ENCODE data around the gene RAPGEF3. TPM values are rescaled to one million over a fixed set of nuclear protein-coding genes. Genes with fewer than 3 reads are reported as not detected.

RAPGEF3 gene
- total RNA-seq, 4 donors from 2014 or later: 36.9 to 223 (median 48.5) TPM

GRCh38 chr12:47687636-47688035 is 71.0 kb downstream of the RAPGEF3 start:
- TF ChIP-seq, protein P1, sequence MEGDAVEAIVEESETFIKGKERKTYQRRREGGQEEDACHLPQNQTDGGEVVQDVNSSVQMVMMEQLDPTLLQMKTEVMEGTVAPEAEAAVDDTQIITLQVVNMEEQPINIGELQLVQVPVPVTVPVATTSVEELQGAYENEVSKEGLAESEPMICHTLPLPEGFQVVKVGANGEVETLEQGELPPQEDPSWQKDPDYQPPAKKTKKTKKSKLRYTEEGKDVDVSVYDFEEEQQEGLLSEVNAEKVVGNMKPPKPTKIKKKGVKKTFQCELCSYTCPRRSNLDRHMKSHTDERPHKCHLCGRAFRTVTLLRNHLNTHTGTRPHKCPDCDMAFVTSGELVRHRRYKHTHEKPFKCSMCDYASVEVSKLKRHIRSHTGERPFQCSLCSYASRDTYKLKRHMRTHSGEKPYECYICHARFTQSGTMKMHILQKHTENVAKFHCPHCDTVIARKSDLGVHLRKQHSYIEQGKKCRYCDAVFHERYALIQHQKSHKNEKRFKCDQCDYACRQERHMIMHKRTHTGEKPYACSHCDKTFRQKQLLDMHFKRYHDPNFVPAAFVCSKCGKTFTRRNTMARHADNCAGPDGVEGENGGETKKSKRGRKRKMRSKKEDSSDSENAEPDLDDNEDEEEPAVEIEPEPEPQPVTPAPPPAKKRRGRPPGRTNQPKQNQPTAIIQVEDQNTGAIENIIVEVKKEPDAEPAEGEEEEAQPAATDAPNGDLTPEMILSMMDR (IDR thresholded peaks at IDR 0.05; ENCODE audit: low read depth): no peak

DNA sequence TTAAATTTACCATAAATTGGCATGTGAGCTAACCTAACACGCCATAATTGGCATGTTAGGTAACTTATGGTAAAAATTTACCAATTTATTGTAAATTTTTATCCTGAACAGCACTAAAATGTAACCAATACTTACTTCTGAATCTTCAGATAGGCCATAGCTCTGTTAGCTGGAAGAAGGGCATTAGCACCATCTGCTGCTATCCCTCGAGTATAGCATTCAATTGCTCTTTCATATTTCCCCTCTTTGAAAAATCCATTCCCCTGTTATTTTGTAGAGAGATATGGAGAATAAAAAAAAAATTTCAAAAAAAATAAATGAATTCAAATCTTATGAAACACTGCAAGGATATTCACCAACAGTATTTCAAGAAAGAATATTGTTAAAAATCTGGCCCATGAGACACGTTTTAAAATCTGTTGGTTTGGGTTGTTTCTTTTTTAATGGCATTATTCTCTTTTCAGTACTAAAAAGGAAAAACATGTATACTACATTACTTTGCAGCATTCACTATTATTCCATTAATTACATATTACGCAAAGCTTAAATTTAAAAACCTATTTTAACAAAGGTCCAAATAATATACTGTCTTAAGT is 71.9 kb downstream of the RAPGEF3 start:
- TF ChIP-seq, protein P1 (IDR thresholded peaks at IDR 0.05; ENCODE audit: low read depth): no peak

Other genes with a start within 250 kb of the RAPGEF3 start
- gene RPAP3, start 52.9 kb downstream of the RAPGEF3 start, total RNA-seq: 10 to 100 TPM in 3 of 4 donors, 1 to 10 TPM in 1; 10.0 to 24.1 (median 14.2) TPM
- gene ENDOU, start 33.4 kb downstream of the RAPGEF3 start, total RNA-seq: 1 to 10 TPM in 1 of 4 donors, under 1 TPM in 1, not detected in 2; 0.33 to 3.2 TPM
- gene SLC48A1, start 14.4 kb upstream of the RAPGEF3 start, total RNA-seq: 10 to 100 TPM; 18.9 to 38.4 (median 21.4) TPM
- 10 to 100 TPM; 25.8 to 72.9 (median 43.0) TPM for gene HDAC7, start 61.0 kb upstream of the RAPGEF3 start, total RNA-seq
- gene VDR, start 146.1 kb upstream of the RAPGEF3 start, total RNA-seq: 1 to 10 TPM; 1.9 to 6.0 (median 3.6) TPM
- gene TMEM106C, start 204.7 kb upstream of the RAPGEF3 start, total RNA-seq: 10 to 100 TPM; 16.5 to 49.7 (median 39.4) TPM
- gene COL2A1, start 245.6 kb upstream of the RAPGEF3 start, total RNA-seq: not detected

Measured in subcutaneous adipose tissue (tissue), 4 donors.